Caco-2 (cell line): Measurements from ENCODE around the gene TOR1AIP2. TPM values are rescaled to one million over a fixed set of nuclear protein-coding genes. Genes with fewer than 3 reads are reported as not detected.
A peak's percentile ranks its signal among the peaks of the same experiment; 100 is the strongest.

Experiments used
- Bru-seq: library from RNA; stranded (reverse); fragments of 400-500 nt; gene quantifications from one replicate; lab custom pipeline; 2021; lab: Mats Ljungman, UMichigan
- BruChase-seq, 2 experiments: library from RNA; stranded (reverse); fragments of 400-500 nt; gene quantifications; one replicate each; lab custom pipeline; 2021; lab: Mats Ljungman, UMichigan
- BruUV-seq: library from RNA; stranded (reverse); fragments of 400-500 nt; replicated peaks from 2 replicates; lab custom pipeline; 2021; lab: Mats Ljungman, UMichigan
- CTCF ChIA-PET: fragments of 300-600 bp; sonication (Branson Sonifier 250); formaldehyde crosslinking; loops from one replicate; lab custom pipeline; 2022; ENCODE audit warnings: antibody characterized with exemption; lab: Charles Lee
- POLR2A ChIA-PET: fragments of 300-600 bp; sonication (Branson Sonifier 250); formaldehyde crosslinking; loops from one replicate; lab custom pipeline; 2022; ENCODE audit warnings: antibody characterized with exemption; lab: Charles Lee
- DNase-seq, 2 experiments: peaks; one replicate each; pipeline versions ENCODE4 v3.0.0 to v3.0.0-alpha.2; 2020 to 2022
- H3K27me3 ChIP-seq: replicated peaks from 2 replicates; pipeline ENCODE4 v1.6.0; 2011; ENCODE audit warnings: low read length; ENCODE audit not compliant: control insufficient read depth, insufficient read depth
- H3K36me3 ChIP-seq: 2 replicates; pipeline ENCODE4 v1.5.1; 2011; ENCODE audit warnings: low read length; ENCODE audit not compliant: control insufficient read depth, insufficient read depth
- H3K4me1 ChIP-seq: fragments of 250-450 bp; sonication (Bioruptor Pico); 2 replicates; pipeline ENCODE4 v1.5.1; 2020; ENCODE audit warnings: mild to moderate bottlenecking
- H3K4me3 ChIP-seq: 2 replicates; pipeline ENCODE4 v1.5.1; 2011; ENCODE audit warnings: low read depth, mild to moderate bottlenecking, control low read depth, low read length
- H3K9me3 ChIP-seq: fragments of 250-450 bp; sonication (Bioruptor Pico); 2 replicates; pipeline ENCODE4 v1.5.1; 2020; ENCODE audit warnings: mild to moderate bottlenecking, moderate library complexity
- H3K27ac Mint-ChIP-seq: one replicate; pipeline ENCODE4 v1.8.0; 2022; ENCODE audit warnings: mixed read lengths; ENCODE audit not compliant: unreplicated experiment
- H3K27me3 Mint-ChIP-seq: one replicate; pipeline ENCODE4 v1.8.0; 2022; ENCODE audit warnings: mixed read lengths; ENCODE audit not compliant: insufficient read depth, unreplicated experiment
- H3K36me3 Mint-ChIP-seq: one replicate; pipeline ENCODE4 v1.8.0; 2022; ENCODE audit warnings: mild to moderate bottlenecking, mixed read lengths; ENCODE audit not compliant: insufficient read depth, unreplicated experiment
- H3K4me1 Mint-ChIP-seq: one replicate; pipeline ENCODE4 v1.8.0; 2022; ENCODE audit warnings: low read depth, mixed read lengths; ENCODE audit not compliant: unreplicated experiment
- H3K4me3 Mint-ChIP-seq: one replicate; pipeline ENCODE4 v1.8.0; 2022; ENCODE audit warnings: mild to moderate bottlenecking, moderate library complexity, mixed read lengths; ENCODE audit not compliant: unreplicated experiment
- H3K9me3 Mint-ChIP-seq: one replicate; pipeline ENCODE4 v1.8.0; 2022; ENCODE audit warnings: mixed read lengths; ENCODE audit not compliant: unreplicated experiment
- intact Hi-C: fragments of 100-400 bp; cut with micrococcal nuclease; formaldehyde crosslinking; loops from one replicate; pipeline ENCODE4 v1.10.0; 2022; ENCODE audit not compliant: unreplicated experiment
- long read RNA-seq: library from polyadenylated mRNA; stranded (forward); transcript quantifications from one replicate; pipeline ENCODE4 v2.0.0, GENCODE V29; 2022
- total RNA-seq: library from RNA; stranded (reverse); gene quantifications from 2 replicates; pipeline ENCODE4 v1.2.3, GENCODE V29; 2022
- TF ChIP-seq, protein P1 (sequence below), 2 experiments: fragments of 200-600 bp in 1 of 2; IDR thresholded peaks; 1 replicate in 1 of 2; 2 replicates in 1 of 2; pipeline versions ENCODE4 v1.5.1 to v1.8.0; 2011 to 2022; ENCODE audit warnings: antibody characterized with exemption in 1 of 2, control low read depth in 1 of 2, inconsistent platforms in 1 of 2, low read depth in 1 of 2, low read length in 1 of 2, mild to moderate bottlenecking in 1 of 2, moderate library complexity in 1 of 2; ENCODE audit not compliant: insufficient read depth in 1 of 2, severe bottlenecking in 1 of 2, unreplicated experiment in 1 of 2

Gene TOR1AIP2
- total RNA-seq (92.8 and 94.7 TPM in 2 replicates), Bru-seq, nascent RNA (percentile 92 among the genes with signal in this experiment), BruChase-seq, experiment 1, labeled RNA remaining after a 2-hour chase (percentile 97 among the genes with signal in this experiment), BruChase-seq, experiment 2, labeled RNA remaining after a 6-hour chase (percentile 97 among the genes with signal in this experiment)
- long read RNA-seq, full-length matches to known transcripts: 15 of 27 reads
- long read RNA-seq, partial matches to known transcripts: 1 of 27 reads
- long read RNA-seq, other reads (novel, unspliced or antisense): 11 of 27 reads

DNA sequence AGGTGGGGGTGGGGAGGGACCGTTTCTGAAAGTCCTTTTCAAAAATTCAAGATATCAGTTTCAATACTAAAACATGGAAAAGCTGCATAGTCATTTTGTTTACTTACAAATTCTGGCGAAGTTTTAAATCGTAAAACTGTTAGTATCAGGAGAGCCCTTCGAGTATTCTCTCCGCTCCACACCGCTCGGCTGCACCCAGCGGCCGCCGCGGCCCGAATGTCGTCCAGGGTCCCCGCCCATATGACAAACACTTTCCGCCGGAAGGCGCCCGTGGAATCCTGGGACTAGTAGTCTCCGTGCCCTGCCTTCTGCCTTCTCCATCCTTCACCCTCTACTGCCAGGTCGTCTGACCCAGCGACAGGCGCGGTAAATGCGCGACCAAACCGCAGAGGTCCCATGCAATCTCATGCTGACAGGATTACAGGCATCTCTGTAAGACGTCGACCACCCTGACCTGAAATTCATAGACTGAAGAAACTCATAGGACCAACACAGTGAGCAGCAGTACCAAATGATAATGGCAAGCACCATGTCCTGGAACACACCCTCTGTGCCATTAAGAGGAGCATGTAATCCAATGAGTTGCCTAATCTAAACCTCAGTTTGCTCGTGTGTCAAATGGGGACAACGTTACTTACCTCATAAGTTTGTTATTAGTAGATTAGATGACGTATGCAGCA is at the start of gene TOR1AIP2:
TSS of gene TOR1AIP2 (minus strand) at position 218 of the 680 bp plus-strand sequence. CDS start 25,138 bp downstream, outside the sequence.
- peak within 1 kb of the TSS; percentile 74 for H3K4me3 ChIP-seq
- Mint-ChIP-seq H3K27ac (peak within 1 kb of the TSS; percentile 74), H3K36me3 (peaks cover 38% of the 10 kb centered on the region), H3K27me3 (no peaks in the 10 kb centered on the region), H3K4me3 (peak within 1 kb of the TSS; percentile 84), H3K9me3 (no peaks in the 10 kb centered on the region), H3K4me1 (peaks cover 19% of the 10 kb centered on the region)
- CTCF ChIA-PET: interaction anchor here (0.6 kb wide), 1 partner anchor 63 kb away, joined by 3 read pairs; no protein-coding TSS in a partner anchor
- H3K4me1 ChIP-seq: peaks cover 43% of the 10 kb centered on the region
- intact Hi-C loops: loop anchor here (1.0 kb wide), 1 partner anchor 77 kb away; the partner anchor contains the start of gene CEP350
- H3K9me3 ChIP-seq: no peaks in the 10 kb centered on the region
- peak; percentile 89 to 91 for DNase-seq
- POLR2A ChIA-PET: no interaction called here
- TF ChIP-seq, protein P1, sequence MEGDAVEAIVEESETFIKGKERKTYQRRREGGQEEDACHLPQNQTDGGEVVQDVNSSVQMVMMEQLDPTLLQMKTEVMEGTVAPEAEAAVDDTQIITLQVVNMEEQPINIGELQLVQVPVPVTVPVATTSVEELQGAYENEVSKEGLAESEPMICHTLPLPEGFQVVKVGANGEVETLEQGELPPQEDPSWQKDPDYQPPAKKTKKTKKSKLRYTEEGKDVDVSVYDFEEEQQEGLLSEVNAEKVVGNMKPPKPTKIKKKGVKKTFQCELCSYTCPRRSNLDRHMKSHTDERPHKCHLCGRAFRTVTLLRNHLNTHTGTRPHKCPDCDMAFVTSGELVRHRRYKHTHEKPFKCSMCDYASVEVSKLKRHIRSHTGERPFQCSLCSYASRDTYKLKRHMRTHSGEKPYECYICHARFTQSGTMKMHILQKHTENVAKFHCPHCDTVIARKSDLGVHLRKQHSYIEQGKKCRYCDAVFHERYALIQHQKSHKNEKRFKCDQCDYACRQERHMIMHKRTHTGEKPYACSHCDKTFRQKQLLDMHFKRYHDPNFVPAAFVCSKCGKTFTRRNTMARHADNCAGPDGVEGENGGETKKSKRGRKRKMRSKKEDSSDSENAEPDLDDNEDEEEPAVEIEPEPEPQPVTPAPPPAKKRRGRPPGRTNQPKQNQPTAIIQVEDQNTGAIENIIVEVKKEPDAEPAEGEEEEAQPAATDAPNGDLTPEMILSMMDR (IDR thresholded peaks at IDR 0.05; ENCODE audit: insufficient read depth in 1 of 2, low read depth in 1 of 2, low read length in 1 of 2, severe bottlenecking in 1 of 2, unreplicated experiment in 1 of 2): no peak
- no peaks in the 10 kb centered on the region for H3K27me3 ChIP-seq
- H3K36me3 ChIP-seq: peaks cover 2% of the 10 kb centered on the region
- no TSS peak for BruUV-seq

- TF ChIP-seq, protein P1 (IDR thresholded peaks at IDR 0.05; ENCODE audit: insufficient read depth in 1 of 2, low read depth in 1 of 2, low read length in 1 of 2, severe bottlenecking in 1 of 2, unreplicated experiment in 1 of 2): no peak
- no peaks in the 10 kb centered on the region for H3K9me3 Mint-ChIP-seq
- intact Hi-C loops: no loop called here
- no peak overlapping the region for H3K27ac Mint-ChIP-seq
- no TSS peak for BruUV-seq
- peaks cover 5% of the 10 kb centered on the region for H3K27me3 Mint-ChIP-seq
- Histone ChIP-seq H3K4me3 (no peak overlapping the region), H3K4me1 (peaks cover 13% of the 10 kb centered on the region), H3K9me3 (no peaks in the 10 kb centered on the region), H3K36me3 (no peaks in the 10 kb centered on the region), H3K27me3 (no peaks in the 10 kb centered on the region)
- no peak for DNase-seq
- no peak overlapping the region for H3K4me3 Mint-ChIP-seq
- H3K4me1 Mint-ChIP-seq: peaks cover 9% of the 10 kb centered on the region
- H3K36me3 Mint-ChIP-seq: no peaks in the 10 kb centered on the region
- POLR2A ChIA-PET: no interaction called here
- CTCF ChIA-PET: no interaction called here
These were observed 49.2 kb upstream of the TOR1AIP2 start for GRCh38 chr1:179926850-179927205.

DNA sequence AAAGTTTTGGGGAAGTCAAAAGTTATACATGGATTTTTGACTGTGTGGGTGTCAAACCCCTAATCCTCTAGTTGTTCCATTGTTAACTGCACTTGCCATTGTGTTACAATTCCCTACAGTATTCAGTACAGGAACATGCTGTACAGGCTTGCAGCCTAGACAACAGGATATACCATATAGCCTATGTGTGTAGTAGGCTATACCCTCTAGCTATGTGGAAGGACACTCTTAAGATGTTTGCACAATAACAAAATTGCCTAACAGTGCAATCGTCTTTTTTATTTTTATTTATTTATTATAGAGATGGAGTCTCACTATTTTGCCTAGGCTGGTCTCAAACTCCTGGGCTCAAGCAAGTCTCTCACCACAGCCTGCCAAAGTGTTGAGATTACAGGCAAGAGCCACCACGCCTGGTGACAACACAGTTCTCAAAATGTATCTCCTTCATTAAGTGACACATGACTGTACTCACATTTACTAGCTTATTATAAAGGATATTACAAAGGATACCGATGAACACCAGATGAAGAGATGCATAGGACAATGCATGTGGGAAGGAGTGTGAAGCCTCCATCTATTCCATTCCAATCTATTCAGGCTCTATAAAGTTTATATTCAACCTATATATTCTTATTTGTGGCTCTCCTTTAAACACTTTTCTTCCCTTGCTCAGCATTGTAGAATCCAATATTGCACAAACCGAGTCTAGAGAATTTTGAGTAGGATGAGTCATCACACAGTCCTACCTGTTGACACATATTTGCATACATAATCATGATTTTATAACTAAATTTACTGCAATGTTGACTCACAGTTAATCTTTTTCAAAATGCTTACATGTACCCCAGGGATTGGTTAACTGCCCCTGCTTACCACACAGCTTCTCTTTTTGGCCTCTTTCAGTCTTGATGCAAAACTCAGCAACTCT is 48.6 kb upstream of the TOR1AIP2 start:
- Mint-ChIP-seq H3K4me1 (peaks cover 9% of the 10 kb centered on the region), H3K9me3 (no peaks in the 10 kb centered on the region), H3K36me3 (no peaks in the 10 kb centered on the region), H3K27ac (no peak overlapping the region), H3K27me3 (peaks cover 5% of the 10 kb centered on the region), H3K4me3 (no peak overlapping the region)
- DNase-seq: no peak
- no peaks in the 10 kb centered on the region for H3K36me3 ChIP-seq
- H3K9me3 ChIP-seq: no peaks in the 10 kb centered on the region
- H3K27me3 ChIP-seq: no peaks in the 10 kb centered on the region
- intact Hi-C loops: no loop called here
- BruUV-seq: no TSS peak
- H3K4me3 ChIP-seq: no peak overlapping the region
- POLR2A ChIA-PET: no interaction called here
- CTCF ChIA-PET: no interaction called here
- TF ChIP-seq, protein P1 (IDR thresholded peaks at IDR 0.05; ENCODE audit: insufficient read depth in 1 of 2, low read depth in 1 of 2, low read length in 1 of 2, severe bottlenecking in 1 of 2, unreplicated experiment in 1 of 2): no peak
- H3K4me1 ChIP-seq: peaks cover 10% of the 10 kb centered on the region
